HCT116 (cell line): ENCODE measurements around the gene DMD. TPM values are rescaled to one million over a fixed set of nuclear protein-coding genes. Genes with fewer than 3 reads are reported as not detected.

Experiments
- ATAC-seq: fragments of 200-7000 bp; cut with Tn5 transposase; 2 replicates; pipeline ENCODE4 v1.9.1; 2020; ENCODE audit warnings: mild to moderate bottlenecking, moderate library complexity
- BruUV-seq: library from RNA; stranded (reverse); fragments of 400-500 nt; replicated peaks from 2 replicates; lab custom pipeline; 2021; lab: Mats Ljungman, UMichigan
- CTCF ChIA-PET: fragments of 300-600 bp; sonication (Branson Sonifier 250); formaldehyde crosslinking; loops from one replicate; lab custom pipeline; 2021; ENCODE audit warnings: antibody characterized with exemption; lab: Charles Lee
- POLR2A ChIA-PET: fragments of 300-600, 350-600 bp; sonication (Branson Sonifier 250); formaldehyde crosslinking; loops from one replicate; lab custom pipeline; 2021; ENCODE audit warnings: antibody characterized with exemption; lab: Charles Lee
- RAD21 ChIA-PET, 2 experiments: fragments of 300-600 bp; sonication (Branson Sonifier 250); formaldehyde crosslinking; loops; one replicate each; lab custom pipeline; 2023; ENCODE audit warnings: low total read pairs in 2 of 2; ENCODE audit not compliant: uncharacterized antibody in 2 of 2, unreplicated experiment in 2 of 2, low non-redundant PET in 1 of 2; lab: Charles Lee
- DNase-seq: peaks from one replicate; pipeline ENCODE4 v3.0.0-alpha.2; 2010; ENCODE audit warnings: low read depth, low spot score
- H2AFZ ChIP-seq: fragments of 200-600 bp; shearing (Covaris generic), sonication (generic); 2 replicates; pipeline ENCODE4 v1.6.1; 2017; ENCODE audit warnings: low read depth, mixed run types, mixed read lengths, antibody characterized with exemption, low read length; ENCODE audit not compliant: poor library complexity, severe bottlenecking
- H3K27ac ChIP-seq: 2 replicates; pipeline ENCODE4 v1.5.1; 2012; ENCODE audit warnings: low read depth, low read length
- H3K27me3 ChIP-seq: fragments of 200-600 bp; sonication (generic); 2 replicates; pipeline ENCODE4 v1.6.1; 2016; ENCODE audit warnings: mixed run types, low read length, mixed read lengths; ENCODE audit not compliant: insufficient read depth
- H3K36me3 ChIP-seq, 2 experiments: fragments of 200-500 bp in 1 of 2; fragments of 200-600 bp in 1 of 2; sonication (Bioruptor generic) in 1 of 2; sonication (generic) in 1 of 2; 2 replicates each; pipeline versions ENCODE4 v1.5.1 to v1.6.1; 2014 to 2016; ENCODE audit warnings: low read length in 2 of 2, inconsistent platforms in 1 of 2, mixed read lengths in 1 of 2, mixed run types in 1 of 2; ENCODE audit not compliant: insufficient read depth in 2 of 2, control insufficient read depth in 1 of 2
- H3K4me1 ChIP-seq, 2 experiments: fragments of 200-600 bp in 1 of 2; sonication (generic) in 1 of 2; 2 replicates each; pipeline versions ENCODE4 v1.5.1 to v1.6.1; 2012 to 2017; ENCODE audit warnings: low read length in 2 of 2, inconsistent platforms in 1 of 2, mild to moderate bottlenecking in 1 of 2, mixed read lengths in 1 of 2, mixed run types in 1 of 2, moderate library complexity in 1 of 2; ENCODE audit not compliant: insufficient read depth in 2 of 2, control insufficient read depth in 1 of 2
- H3K4me2 ChIP-seq: fragments of 200-600 bp; sonication (generic); 2 replicates; pipeline ENCODE4 v1.6.1; 2017; ENCODE audit warnings: mixed run types, low read length, mixed read lengths
- H3K4me3 ChIP-seq, 2 experiments: fragments of 200-600 bp in 1 of 2; sonication (generic) in 1 of 2; replicated peaks in 1 of 2; 2 replicates each; pipeline ENCODE4 v1.5.1; 2011 to 2016; ENCODE audit warnings: low read length in 2 of 2, control low read depth in 1 of 2, low read depth in 1 of 2, mild to moderate bottlenecking in 1 of 2, mixed read lengths in 1 of 2, mixed run types in 1 of 2
- H3K79me2 ChIP-seq: fragments of 200-600 bp; sonication (generic); 2 replicates; pipeline ENCODE4 v1.6.1; 2017; ENCODE audit warnings: mild to moderate bottlenecking, mixed run types, low read length, moderate library complexity, mixed read lengths; ENCODE audit not compliant: insufficient read depth
- H3K9ac ChIP-seq: fragments of 200-600 bp; sonication (generic); 2 replicates; pipeline ENCODE4 v1.6.1; 2016; ENCODE audit warnings: low read length, mixed read lengths
- H3K9me2 ChIP-seq: fragments of 200-600 bp; sonication (generic), shearing (Covaris generic); 2 replicates; pipeline ENCODE4 v1.6.1; 2017; ENCODE audit warnings: mixed run types, mild to moderate bottlenecking, moderate library complexity; ENCODE audit not compliant: insufficient read depth
- H3K9me3 ChIP-seq, 2 experiments: fragments of 200-500 bp in 1 of 2; fragments of 200-600 bp in 1 of 2; sonication (Bioruptor generic) in 1 of 2; sonication (generic) in 1 of 2; 2 replicates each; pipeline ENCODE4 v1.6.1; 2014 to 2017; ENCODE audit warnings: low read length in 2 of 2, mixed read lengths in 2 of 2, inconsistent platforms in 1 of 2, low read depth in 1 of 2, mild to moderate bottlenecking in 1 of 2, mixed run types in 1 of 2, moderate library complexity in 1 of 2; ENCODE audit not compliant: control insufficient read depth in 1 of 2, insufficient read depth in 1 of 2
- H4K20me1 ChIP-seq: fragments of 200-600 bp; sonication (generic), shearing (Covaris generic); 2 replicates; pipeline ENCODE4 v1.6.1; 2017; ENCODE audit warnings: mixed run types, mild to moderate bottlenecking, moderate library complexity; ENCODE audit not compliant: insufficient read depth
- CBX3 ChIP-seq: IDR thresholded peaks from 2 replicates; pipeline ENCODE4 v1.6.1; 2012; ENCODE audit warnings: low read depth
- CEBPB ChIP-seq: IDR thresholded peaks from 2 replicates; pipeline ENCODE4 v1.6.1; 2012; ENCODE audit warnings: low read depth
- CTCF ChIP-seq, 3 experiments: fragments of 200-600 bp in 1 of 3; sonication (generic) in 1 of 3; IDR thresholded peaks in 2 of 3; conservative IDR thresholded peaks in 1 of 3; 2 replicates each; pipeline ENCODE4 v1.5.1; 2012 to 2017; ENCODE audit warnings: low read depth in 2 of 3, low read length in 2 of 3, antibody characterized with exemption in 1 of 3, borderline replicate concordance in 1 of 3, control low read depth in 1 of 3, mild to moderate bottlenecking in 1 of 3, mixed read lengths in 1 of 3, mixed run types in 1 of 3, moderate library complexity in 1 of 3; ENCODE audit not compliant: insufficient read depth in 1 of 3
- EGR1 ChIP-seq: IDR thresholded peaks from 2 replicates; pipeline ENCODE4 v1.6.1; 2012; ENCODE audit warnings: low read depth
- EZH2 ChIP-seq: fragments of 200-600 bp; sonication (generic); IDR thresholded peaks from 2 replicates; pipeline ENCODE4 v1.6.1; 2017; ENCODE audit warnings: antibody characterized with exemption, mixed run types
- EZH2phosphoT487 ChIP-seq: fragments of 200-600 bp; IDR thresholded peaks from 2 replicates; pipeline ENCODE4 v1.6.1; 2018; ENCODE audit warnings: antibody characterized with exemption, borderline replicate concordance
- FOSL1 ChIP-seq: IDR thresholded peaks from 2 replicates; pipeline ENCODE4 v1.6.1; 2012; ENCODE audit warnings: low read depth
- JUND ChIP-seq: IDR thresholded peaks from 2 replicates; pipeline ENCODE4 v1.6.1; 2012
- POLR2A ChIP-seq: IDR thresholded peaks from 2 replicates; pipeline ENCODE4 v1.7.0; 2011; ENCODE audit warnings: borderline replicate concordance; ENCODE audit not compliant: insufficient read depth, insufficient read length; ENCODE audit errors: extremely low read depth
- POLR2AphosphoS5 ChIP-seq: IDR thresholded peaks from 2 replicates; pipeline ENCODE4 v1.6.1; 2011; ENCODE audit warnings: mild to moderate bottlenecking, low read depth, low read length, moderate library complexity
- RAD21 ChIP-seq: IDR thresholded peaks from 2 replicates; pipeline ENCODE4 v1.6.1; 2012; ENCODE audit warnings: low read depth, mild to moderate bottlenecking
- SP1 ChIP-seq: IDR thresholded peaks from 2 replicates; pipeline ENCODE4 v1.6.1; 2012; ENCODE audit warnings: low read depth
- ZNF274 ChIP-seq: fragments of 200-500 bp; sonication (Bioruptor generic); IDR thresholded peaks from 2 replicates; pipeline ENCODE4 v1.6.1; 2014; ENCODE audit warnings: mild to moderate bottlenecking, low read depth, low read length, inconsistent platforms
- intact Hi-C: fragments of 100-400 bp; cut with micrococcal nuclease; formaldehyde crosslinking; loops from 2 replicates; pipeline ENCODE4 v1.10.0; 2022
- total RNA-seq: library from RNA; stranded (reverse); gene quantifications from one replicate; pipeline ENCODE4 v1.2.1, GENCODE V29; 2021; ENCODE audit not compliant: unreplicated experiment
- TF ChIP-seq, protein P1 (sequence below): IDR thresholded peaks from 2 replicates; pipeline ENCODE4 v1.6.1; 2011; ENCODE audit warnings: mild to moderate bottlenecking, low read length, moderate library complexity; ENCODE audit not compliant: insufficient replicate concordance; ENCODE audit errors: extremely low read depth
- TF ChIP-seq, protein P2 (sequence below): IDR thresholded peaks from 2 replicates; pipeline ENCODE4 v1.6.1; 2012
- TF ChIP-seq, protein P3 (sequence below): IDR thresholded peaks from 2 replicates; pipeline ENCODE4 v1.6.1; 2012

The DMD gene
- total RNA-seq, 1 experiment from 2014 or later = 0.05 TPM

DNA sequence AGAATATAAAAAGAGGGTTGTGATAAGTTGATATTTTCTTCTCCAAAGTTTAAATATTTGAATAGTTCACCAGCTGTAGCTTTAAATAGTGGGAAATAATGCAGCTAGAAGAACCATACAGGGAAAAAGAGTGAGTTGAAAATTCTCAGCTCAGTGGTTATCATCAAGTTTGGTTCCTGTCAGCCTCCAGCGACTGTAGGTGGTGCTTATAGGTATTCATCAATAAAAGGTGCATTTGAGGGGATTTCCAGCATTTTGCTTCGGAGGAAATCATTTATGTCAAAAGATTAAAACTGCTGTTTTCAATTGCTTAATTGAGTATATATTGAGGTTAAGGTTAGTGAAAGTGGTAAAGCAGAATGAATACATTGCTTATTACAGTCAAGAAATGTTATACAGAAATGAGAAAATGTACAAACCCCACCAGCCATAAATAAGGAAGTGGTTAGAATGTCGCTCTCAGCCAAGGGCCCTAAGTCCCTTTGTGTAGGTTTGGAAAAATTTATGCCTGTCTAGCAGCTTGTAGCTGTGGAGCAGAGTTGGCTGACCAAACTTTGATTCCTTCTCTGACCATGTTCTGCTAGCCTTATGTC lies 1606.6 kb downstream of the DMD start:
- H3K4me2 ChIP-seq = no peak overlapping the region
- no peaks in the 10 kb centered on the region for H3K9me2 ChIP-seq
- H2AFZ ChIP-seq = no peak overlapping the region
- H3K27me3 ChIP-seq = no peaks in the 10 kb centered on the region
- H3K4me1 ChIP-seq = no peaks in the 10 kb centered on the region
- ChIA-PET POLR2A (no interaction called here), CTCF (no interaction called here), RAD21 (no interaction called here)
- no peaks in the 10 kb centered on the region for H4K20me1 ChIP-seq
- no peak for ATAC-seq
- intact Hi-C loops = no loop called here
- no peaks in the 10 kb centered on the region for H3K36me3 ChIP-seq
- H3K79me2 ChIP-seq = no peaks in the 10 kb centered on the region
- no peak overlapping the region for H3K9ac ChIP-seq
- BruUV-seq = no TSS peak
- no peak for DNase-seq
- no peaks in the 10 kb centered on the region; a peak in 1 of 4 replicates for H3K9me3 ChIP-seq
- H3K27ac ChIP-seq = no peak overlapping the region
- no peak overlapping the region for H3K4me3 ChIP-seq
- TF ChIP-seq SP1 (no peak), EZH2phosphoT487 (no peak), CEBPB (no peak), POLR2A (no peak), EGR1 (no peak)

- Histone ChIP-seq H3K4me3 (no peak overlapping the region), H3K9ac (no peak overlapping the region), H3K36me3 (no peaks in the 10 kb centered on the region), H3K4me2 (no peak overlapping the region), H3K27me3 (no peaks in the 10 kb centered on the region), H3K79me2 (no peaks in the 10 kb centered on the region), H3K9me2 (no peaks in the 10 kb centered on the region), H3K27ac (no peak overlapping the region), H4K20me1 (no peaks in the 10 kb centered on the region), H3K4me1 (no peaks in the 10 kb centered on the region), H2AFZ (no peak overlapping the region), H3K9me3 (no peaks in the 10 kb centered on the region; a peak in 1 of 4 replicates)
- no peak for ATAC-seq
- ChIA-PET POLR2A (no interaction called here), RAD21 (no interaction called here), CTCF (no interaction called here)
- intact Hi-C loops = no loop called here
- no peak for DNase-seq
- TF ChIP-seq JUND (no peak), CBX3 (no peak), SP1 (no peak), POLR2A (no peak), POLR2AphosphoS5 (no peak), RAD21 (no peak), ZNF274 (no peak), FOSL1 (no peak), CTCF (IDR thresholded peaks at IDR 0.05 in 2 of 3, conservative IDR thresholded peaks at IDR 0.05 in 1 of 3; ENCODE audit: borderline replicate concordance in 1 of 3, insufficient read depth in 1 of 3, low read depth in 2 of 3, low read length in 2 of 3) (no peak), EZH2 (no peak)
- TF ChIP-seq, protein P1, sequence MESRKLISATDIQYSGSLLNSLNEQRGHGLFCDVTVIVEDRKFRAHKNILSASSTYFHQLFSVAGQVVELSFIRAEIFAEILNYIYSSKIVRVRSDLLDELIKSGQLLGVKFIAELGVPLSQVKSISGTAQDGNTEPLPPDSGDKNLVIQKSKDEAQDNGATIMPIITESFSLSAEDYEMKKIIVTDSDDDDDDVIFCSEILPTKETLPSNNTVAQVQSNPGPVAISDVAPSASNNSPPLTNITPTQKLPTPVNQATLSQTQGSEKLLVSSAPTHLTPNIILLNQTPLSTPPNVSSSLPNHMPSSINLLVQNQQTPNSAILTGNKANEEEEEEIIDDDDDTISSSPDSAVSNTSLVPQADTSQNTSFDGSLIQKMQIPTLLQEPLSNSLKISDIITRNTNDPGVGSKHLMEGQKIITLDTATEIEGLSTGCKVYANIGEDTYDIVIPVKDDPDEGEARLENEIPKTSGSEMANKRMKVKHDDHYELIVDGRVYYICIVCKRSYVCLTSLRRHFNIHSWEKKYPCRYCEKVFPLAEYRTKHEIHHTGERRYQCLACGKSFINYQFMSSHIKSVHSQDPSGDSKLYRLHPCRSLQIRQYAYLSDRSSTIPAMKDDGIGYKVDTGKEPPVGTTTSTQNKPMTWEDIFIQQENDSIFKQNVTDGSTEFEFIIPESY = no peak
- TF ChIP-seq, protein P2, sequence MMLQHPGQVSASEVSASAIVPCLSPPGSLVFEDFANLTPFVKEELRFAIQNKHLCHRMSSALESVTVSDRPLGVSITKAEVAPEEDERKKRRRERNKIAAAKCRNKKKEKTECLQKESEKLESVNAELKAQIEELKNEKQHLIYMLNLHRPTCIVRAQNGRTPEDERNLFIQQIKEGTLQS = no peak
- TF ChIP-seq, protein P3, sequence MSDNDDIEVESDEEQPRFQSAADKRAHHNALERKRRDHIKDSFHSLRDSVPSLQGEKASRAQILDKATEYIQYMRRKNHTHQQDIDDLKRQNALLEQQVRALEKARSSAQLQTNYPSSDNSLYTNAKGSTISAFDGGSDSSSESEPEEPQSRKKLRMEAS = no peak
- no TSS peak for BruUV-seq
Measured at GRCh38 chrX:31603411-31604120, 1607.8 kb downstream of the DMD start.
